Panc1 (cell line): Measurements from ENCODE around the gene NOS3. TPM values are rescaled to one million over a fixed set of nuclear protein-coding genes. Genes with fewer than 3 reads are reported as not detected.

ENCODE experiments used
- ATAC-seq: fragments of 200-7000 bp; cut with Tn5 transposase; 2 replicates; pipeline ENCODE4 v1.9.1; 2020; ENCODE audit warnings: mild to moderate bottlenecking, moderate library complexity
- BruUV-seq: library from RNA; stranded (reverse); fragments of 400-500 nt; replicated peaks from 2 replicates; lab custom pipeline; 2021; lab: Mats Ljungman, UMichigan
- CTCF ChIA-PET: fragments of 300-600 bp; sonication (Branson Sonifier 250); formaldehyde crosslinking; loops from one replicate; lab custom pipeline; 2022; ENCODE audit warnings: antibody characterized with exemption; lab: Charles Lee
- POLR2A ChIA-PET: fragments of 300-600 bp; sonication (Branson Sonifier 250); formaldehyde crosslinking; loops from one replicate; lab custom pipeline; 2022; ENCODE audit warnings: antibody characterized with exemption; lab: Charles Lee
- DNase-seq: peaks from one replicate; pipeline ENCODE4 v3.0.0-alpha.2; 2010; ENCODE audit warnings: low read depth, low spot score
- H3K27ac ChIP-seq: 2 replicates; pipeline ENCODE4 v1.5.1; 2011; ENCODE audit warnings: mild to moderate bottlenecking, low read length, inconsistent platforms
- H3K27me3 ChIP-seq: fragments of 200-500 bp; sonication (Bioruptor generic); 2 replicates; pipeline ENCODE4 v1.6.0; 2014; ENCODE audit warnings: low read length, inconsistent platforms; ENCODE audit not compliant: control insufficient read depth, insufficient read depth
- H3K36me3 ChIP-seq: fragments of 200-500 bp; sonication (Bioruptor generic); 2 replicates; pipeline ENCODE4 v1.5.1; 2014; ENCODE audit warnings: inconsistent platforms, mild to moderate bottlenecking, low read length, moderate library complexity; ENCODE audit not compliant: control insufficient read depth, insufficient read depth
- H3K4me1 ChIP-seq: 2 replicates; pipeline ENCODE4 v1.5.1; 2011; ENCODE audit warnings: inconsistent platforms, mild to moderate bottlenecking, low read length, moderate library complexity; ENCODE audit not compliant: control insufficient read depth, insufficient read depth
- H3K4me3 ChIP-seq, 2 experiments: 2 replicates each; pipeline ENCODE4 v1.5.1; 2011 to 2012; ENCODE audit warnings: low read depth in 2 of 2, low read length in 2 of 2, mild to moderate bottlenecking in 2 of 2, inconsistent platforms in 1 of 2, moderate library complexity in 1 of 2
- H3K9me3 ChIP-seq: fragments of 200-500 bp; sonication (Bioruptor generic); 2 replicates; pipeline ENCODE4 v1.5.1; 2014; ENCODE audit warnings: low read depth, mild to moderate bottlenecking, inconsistent platforms, low read length, moderate library complexity; ENCODE audit not compliant: control insufficient read depth, insufficient read depth
- POLR2AphosphoS5 ChIP-seq: IDR thresholded peaks from 2 replicates; pipeline ENCODE4 v1.6.1; 2012; ENCODE audit warnings: mild to moderate bottlenecking, low read depth, low read length, moderate library complexity
- SIN3A ChIP-seq: IDR thresholded peaks from 2 replicates; pipeline ENCODE4 v1.6.1; 2012; ENCODE audit warnings: low read depth, mild to moderate bottlenecking, low read length, moderate library complexity, borderline replicate concordance; ENCODE audit not compliant: insufficient read depth
- TCF7L2 ChIP-seq: IDR thresholded peaks from 2 replicates; pipeline ENCODE4 v1.6.1; 2011; ENCODE audit warnings: mild to moderate bottlenecking, low read depth, low read length, inconsistent platforms
- in situ Hi-C: cut with HindIII; loops from 2 replicates; pipeline ENCODE4 v1.10.0; 2016; ENCODE audit warnings: low sequenced_read_pairs, low pct_unique_long_range_greater_than_20kb
- intact Hi-C: fragments of 100-400 bp; cut with micrococcal nuclease; formaldehyde crosslinking; loops from one replicate; pipeline ENCODE4 v1.10.0; 2022; ENCODE audit not compliant: unreplicated experiment
- total RNA-seq: library from RNA; stranded (reverse); gene quantifications from one replicate; pipeline ENCODE4 v1.2.1, GENCODE V29; 2021; ENCODE audit not compliant: unreplicated experiment
- TF ChIP-seq, protein P1 (sequence below), 2 experiments: IDR thresholded peaks; 2 replicates each; pipeline ENCODE4 v1.6.1; 2011 to 2012; ENCODE audit warnings: low read depth in 2 of 2, control low read depth in 1 of 2, low read length in 1 of 2, mild to moderate bottlenecking in 1 of 2, moderate library complexity in 1 of 2; ENCODE audit not compliant: insufficient read depth in 1 of 2
- TF ChIP-seq, protein P2 (sequence below): fragments of 450-650 bp; IDR thresholded peaks from 2 replicates; pipeline ENCODE4 v1.5.1; 2017; ENCODE audit warnings: mild to moderate bottlenecking

NOS3 gene
- total RNA-seq, 1 experiment from 2014 or later = 3.1 TPM

DNA sequence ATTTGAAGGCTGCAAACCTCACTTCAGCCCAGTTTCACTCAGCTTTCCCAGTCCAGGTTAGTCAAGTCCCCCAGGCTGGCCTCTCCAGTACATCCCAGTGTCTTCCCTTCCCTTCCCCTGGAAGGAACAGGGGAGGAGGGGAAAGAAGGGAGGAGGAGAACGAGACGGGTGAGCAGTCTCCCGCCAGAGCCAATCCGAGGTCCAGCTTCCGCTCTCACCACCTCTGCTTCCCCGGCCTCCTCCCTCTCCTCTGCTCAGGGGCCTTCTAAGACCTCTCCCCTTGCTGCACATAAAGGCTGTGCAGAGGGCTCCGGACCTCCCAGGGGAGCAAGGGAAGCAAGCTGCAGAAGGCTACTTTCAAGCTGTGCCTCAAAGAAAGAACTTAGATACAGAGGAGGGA lies 29.4 kb downstream of the NOS3 start:
- H3K27ac ChIP-seq = no peak overlapping the region
- ChIA-PET CTCF (interaction anchor here (2.0 to 2.6 kb wide), 2 partner anchors 10 to 28 kb away, joined by 4 to 11 read pairs; no protein-coding TSS in a partner anchor), POLR2A (no interaction called here)
- no peaks in the 10 kb centered on the region for H3K36me3 ChIP-seq
- intact Hi-C loops (no loop called here), in situ Hi-C loops (no loop called here)
- DNase-seq (no peak), ATAC-seq (no peak)
- H3K4me1 ChIP-seq = peaks cover 8% of the 10 kb centered on the region
- no peaks in the 10 kb centered on the region for H3K9me3 ChIP-seq
- TF ChIP-seq SIN3A = no peak
- no peak for TF ChIP-seq POLR2AphosphoS5
- no peak for TF ChIP-seq TCF7L2
- TF ChIP-seq, protein P1, sequence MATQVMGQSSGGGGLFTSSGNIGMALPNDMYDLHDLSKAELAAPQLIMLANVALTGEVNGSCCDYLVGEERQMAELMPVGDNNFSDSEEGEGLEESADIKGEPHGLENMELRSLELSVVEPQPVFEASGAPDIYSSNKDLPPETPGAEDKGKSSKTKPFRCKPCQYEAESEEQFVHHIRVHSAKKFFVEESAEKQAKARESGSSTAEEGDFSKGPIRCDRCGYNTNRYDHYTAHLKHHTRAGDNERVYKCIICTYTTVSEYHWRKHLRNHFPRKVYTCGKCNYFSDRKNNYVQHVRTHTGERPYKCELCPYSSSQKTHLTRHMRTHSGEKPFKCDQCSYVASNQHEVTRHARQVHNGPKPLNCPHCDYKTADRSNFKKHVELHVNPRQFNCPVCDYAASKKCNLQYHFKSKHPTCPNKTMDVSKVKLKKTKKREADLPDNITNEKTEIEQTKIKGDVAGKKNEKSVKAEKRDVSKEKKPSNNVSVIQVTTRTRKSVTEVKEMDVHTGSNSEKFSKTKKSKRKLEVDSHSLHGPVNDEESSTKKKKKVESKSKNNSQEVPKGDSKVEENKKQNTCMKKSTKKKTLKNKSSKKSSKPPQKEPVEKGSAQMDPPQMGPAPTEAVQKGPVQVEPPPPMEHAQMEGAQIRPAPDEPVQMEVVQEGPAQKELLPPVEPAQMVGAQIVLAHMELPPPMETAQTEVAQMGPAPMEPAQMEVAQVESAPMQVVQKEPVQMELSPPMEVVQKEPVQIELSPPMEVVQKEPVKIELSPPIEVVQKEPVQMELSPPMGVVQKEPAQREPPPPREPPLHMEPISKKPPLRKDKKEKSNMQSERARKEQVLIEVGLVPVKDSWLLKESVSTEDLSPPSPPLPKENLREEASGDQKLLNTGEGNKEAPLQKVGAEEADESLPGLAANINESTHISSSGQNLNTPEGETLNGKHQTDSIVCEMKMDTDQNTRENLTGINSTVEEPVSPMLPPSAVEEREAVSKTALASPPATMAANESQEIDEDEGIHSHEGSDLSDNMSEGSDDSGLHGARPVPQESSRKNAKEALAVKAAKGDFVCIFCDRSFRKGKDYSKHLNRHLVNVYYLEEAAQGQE (IDR thresholded peaks at IDR 0.05; ENCODE audit: insufficient read depth in 1 of 2, low read depth in 2 of 2, low read length in 1 of 2) = no peak
- TF ChIP-seq, protein P2, sequence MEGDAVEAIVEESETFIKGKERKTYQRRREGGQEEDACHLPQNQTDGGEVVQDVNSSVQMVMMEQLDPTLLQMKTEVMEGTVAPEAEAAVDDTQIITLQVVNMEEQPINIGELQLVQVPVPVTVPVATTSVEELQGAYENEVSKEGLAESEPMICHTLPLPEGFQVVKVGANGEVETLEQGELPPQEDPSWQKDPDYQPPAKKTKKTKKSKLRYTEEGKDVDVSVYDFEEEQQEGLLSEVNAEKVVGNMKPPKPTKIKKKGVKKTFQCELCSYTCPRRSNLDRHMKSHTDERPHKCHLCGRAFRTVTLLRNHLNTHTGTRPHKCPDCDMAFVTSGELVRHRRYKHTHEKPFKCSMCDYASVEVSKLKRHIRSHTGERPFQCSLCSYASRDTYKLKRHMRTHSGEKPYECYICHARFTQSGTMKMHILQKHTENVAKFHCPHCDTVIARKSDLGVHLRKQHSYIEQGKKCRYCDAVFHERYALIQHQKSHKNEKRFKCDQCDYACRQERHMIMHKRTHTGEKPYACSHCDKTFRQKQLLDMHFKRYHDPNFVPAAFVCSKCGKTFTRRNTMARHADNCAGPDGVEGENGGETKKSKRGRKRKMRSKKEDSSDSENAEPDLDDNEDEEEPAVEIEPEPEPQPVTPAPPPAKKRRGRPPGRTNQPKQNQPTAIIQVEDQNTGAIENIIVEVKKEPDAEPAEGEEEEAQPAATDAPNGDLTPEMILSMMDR = no peak
- no peak overlapping the region for H3K4me3 ChIP-seq
- H3K27me3 ChIP-seq = no peaks in the 10 kb centered on the region
- BruUV-seq = no TSS peak

DNA sequence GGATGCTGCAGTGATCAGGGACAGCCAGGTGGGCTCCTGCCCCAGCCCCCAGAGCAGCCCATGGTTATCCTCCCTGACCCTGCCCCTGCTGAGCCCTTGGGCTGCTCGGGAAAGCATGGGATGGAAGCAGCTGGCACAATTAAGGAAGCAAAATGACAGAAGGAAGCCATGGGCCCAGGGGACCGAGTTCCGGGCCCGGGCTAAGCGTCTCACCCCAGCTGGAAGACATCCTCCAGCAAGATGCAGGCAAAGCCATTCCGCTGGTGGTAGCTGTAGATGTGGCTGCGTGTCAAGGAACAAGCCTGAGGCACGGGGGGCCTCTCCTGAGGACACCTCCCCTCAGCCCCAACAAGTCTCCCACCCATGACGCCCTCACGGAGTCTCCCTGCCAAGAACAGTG lies 32.4 kb downstream of the NOS3 start:
- Histone ChIP-seq H3K27ac (no peak overlapping the region), H3K4me3 (no peak overlapping the region), H3K27me3 (no peaks in the 10 kb centered on the region), H3K4me1 (peaks cover 2% of the 10 kb centered on the region), H3K9me3 (no peaks in the 10 kb centered on the region), H3K36me3 (no peaks in the 10 kb centered on the region)
- TF ChIP-seq TCF7L2 (no peak), POLR2AphosphoS5 (no peak), SIN3A (no peak)
- TF ChIP-seq, protein P2 = no peak
- TF ChIP-seq, protein P1 (IDR thresholded peaks at IDR 0.05; ENCODE audit: insufficient read depth in 1 of 2, low read depth in 2 of 2, low read length in 1 of 2) = no peak
- POLR2A ChIA-PET = no interaction called here
- intact Hi-C loops = no loop called here
- no TSS peak for BruUV-seq
- ATAC-seq (no peak), DNase-seq (no peak)
- CTCF ChIA-PET = interaction anchor here (0.5 to 0.6 kb wide), 2 partner anchors 113 to 237 kb away, joined by 3 read pairs; no protein-coding TSS in a partner anchor
- in situ Hi-C loops = no loop called here
